ENCODE data around the gene ROPN1L. TPM values are rescaled to one million over a fixed set of nuclear protein-coding genes. Genes with fewer than 3 reads are reported as not detected.

Gene ROPN1L
- total RNA-seq, 1 donor from 2014 or later, result 1.9 TPM

DNA sequence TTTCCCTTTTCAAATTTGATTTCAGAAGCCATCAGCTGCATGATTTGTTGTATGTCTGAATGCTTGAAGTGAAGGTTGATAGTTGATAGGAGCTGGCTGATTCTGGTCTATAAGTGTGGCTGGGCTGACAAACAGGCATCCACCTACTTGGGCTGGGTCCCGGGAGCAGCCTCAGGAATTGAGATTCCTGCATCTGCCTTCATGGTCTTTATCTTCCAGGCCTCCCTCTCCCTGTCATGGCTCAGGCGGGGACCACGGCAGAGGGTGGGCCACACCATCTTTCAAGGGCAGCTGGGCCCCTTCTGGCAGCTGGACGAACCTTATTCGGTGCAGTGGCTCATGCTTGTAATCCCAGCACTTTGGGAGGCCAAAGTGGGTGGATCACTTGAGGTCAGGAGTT lies 55.9 kb downstream of the ROPN1L start:
- DNase-seq (no peak), ATAC-seq (no peak)
- Histone ChIP-seq H3K9me3 (peaks cover 7% of the 10 kb centered on the region), H3K27ac (no peak overlapping the region), H3K4me3 (no peak overlapping the region), H3K36me3 (no peaks in the 10 kb centered on the region), H3K4me1 (no peaks in the 10 kb centered on the region), H3K27me3 (no peaks in the 10 kb centered on the region)
- intact Hi-C loops (cut with DNase I), result no loop called here
- TF ChIP-seq, protein P1, sequence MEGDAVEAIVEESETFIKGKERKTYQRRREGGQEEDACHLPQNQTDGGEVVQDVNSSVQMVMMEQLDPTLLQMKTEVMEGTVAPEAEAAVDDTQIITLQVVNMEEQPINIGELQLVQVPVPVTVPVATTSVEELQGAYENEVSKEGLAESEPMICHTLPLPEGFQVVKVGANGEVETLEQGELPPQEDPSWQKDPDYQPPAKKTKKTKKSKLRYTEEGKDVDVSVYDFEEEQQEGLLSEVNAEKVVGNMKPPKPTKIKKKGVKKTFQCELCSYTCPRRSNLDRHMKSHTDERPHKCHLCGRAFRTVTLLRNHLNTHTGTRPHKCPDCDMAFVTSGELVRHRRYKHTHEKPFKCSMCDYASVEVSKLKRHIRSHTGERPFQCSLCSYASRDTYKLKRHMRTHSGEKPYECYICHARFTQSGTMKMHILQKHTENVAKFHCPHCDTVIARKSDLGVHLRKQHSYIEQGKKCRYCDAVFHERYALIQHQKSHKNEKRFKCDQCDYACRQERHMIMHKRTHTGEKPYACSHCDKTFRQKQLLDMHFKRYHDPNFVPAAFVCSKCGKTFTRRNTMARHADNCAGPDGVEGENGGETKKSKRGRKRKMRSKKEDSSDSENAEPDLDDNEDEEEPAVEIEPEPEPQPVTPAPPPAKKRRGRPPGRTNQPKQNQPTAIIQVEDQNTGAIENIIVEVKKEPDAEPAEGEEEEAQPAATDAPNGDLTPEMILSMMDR (IDR thresholded peaks at IDR 0.05), result no peak

DNA sequence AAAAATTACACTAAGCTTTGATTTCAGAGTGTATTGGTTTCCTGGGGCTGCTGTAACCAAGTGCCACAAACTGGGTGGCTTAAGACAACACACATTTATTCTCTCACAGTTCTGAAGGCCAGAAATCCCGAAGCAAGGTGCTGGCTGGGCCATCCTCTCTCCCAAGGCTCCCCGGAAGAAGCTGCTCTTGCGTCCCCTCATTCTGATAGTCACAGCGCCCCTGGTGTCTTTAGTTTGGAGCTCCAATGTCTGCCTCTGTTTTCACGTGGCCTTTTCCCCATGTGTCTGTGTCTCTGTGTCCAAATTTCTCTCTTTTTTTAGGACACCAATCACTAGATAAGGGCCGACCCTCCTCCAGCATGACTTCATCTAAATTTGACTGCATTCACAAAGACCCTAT lies 56.7 kb downstream of the ROPN1L start:
- no peak for DNase-seq
- Histone ChIP-seq H3K4me1 (no peaks in the 10 kb centered on the region), H3K27ac (no peak overlapping the region), H3K9me3 (peaks cover 7% of the 10 kb centered on the region), H3K4me3 (no peak overlapping the region), H3K27me3 (no peaks in the 10 kb centered on the region), H3K36me3 (no peaks in the 10 kb centered on the region)
- no peak for ATAC-seq
- intact Hi-C loops (cut with DNase I), result no loop called here
- TF ChIP-seq, protein P1 (IDR thresholded peaks at IDR 0.05), result no peak

DNA sequence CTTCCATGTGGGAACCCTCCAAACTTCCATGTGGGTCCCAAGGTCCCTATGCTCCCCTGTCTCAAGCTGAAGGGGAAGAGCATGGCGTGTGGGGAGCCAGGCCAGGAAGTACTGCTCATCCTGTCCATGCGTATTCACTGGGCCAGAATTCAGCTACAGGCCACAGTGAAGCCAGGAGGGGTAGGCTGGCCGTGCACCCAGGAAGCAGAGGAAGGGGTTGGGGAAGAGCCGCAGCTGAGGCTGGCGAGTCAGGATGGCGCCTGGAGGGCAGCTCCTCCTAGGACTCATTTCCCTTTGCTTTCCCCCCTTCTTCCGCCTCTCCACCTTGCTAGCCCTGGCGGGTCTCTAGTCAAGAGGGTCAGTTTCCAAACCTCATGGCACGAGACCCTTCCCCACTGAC lies 57.4 kb downstream of the ROPN1L start:
- no peaks in the 10 kb centered on the region for H3K36me3 ChIP-seq
- ATAC-seq, result no peak
- peaks cover 7% of the 10 kb centered on the region for H3K9me3 ChIP-seq
- H3K27me3 ChIP-seq, result no peaks in the 10 kb centered on the region
- no peak overlapping the region for H3K4me3 ChIP-seq
- intact Hi-C loops (cut with DNase I), result no loop called here
- DNase-seq, result no peak
- H3K27ac ChIP-seq, result no peak overlapping the region
- TF ChIP-seq, protein P1 (IDR thresholded peaks at IDR 0.05), result no peak
- H3K4me1 ChIP-seq, result no peaks in the 10 kb centered on the region

DNA sequence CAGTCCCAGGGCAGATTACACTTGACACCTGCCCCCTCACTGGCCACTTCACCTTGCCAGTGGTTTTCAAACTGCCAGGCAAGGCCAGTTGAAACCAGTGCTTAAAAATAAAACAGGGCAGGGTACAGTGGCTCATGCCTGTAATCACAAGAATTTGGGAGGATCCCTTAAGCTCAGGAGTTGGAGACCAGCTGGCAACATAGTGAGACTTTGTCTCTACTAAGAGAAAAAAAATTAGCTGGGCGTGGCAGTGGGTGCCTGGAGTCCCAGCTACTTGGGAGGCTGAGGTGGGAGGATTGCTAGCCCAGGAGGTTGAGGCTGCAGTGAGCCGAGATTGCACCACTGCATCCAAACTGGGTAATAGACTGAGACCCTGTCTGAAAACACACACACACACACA lies 58.1 kb downstream of the ROPN1L start:
- no peak for ATAC-seq
- no peak overlapping the region for H3K4me3 ChIP-seq
- H3K27me3 ChIP-seq, result no peaks in the 10 kb centered on the region
- intact Hi-C loops (cut with DNase I), result no loop called here
- no peaks in the 10 kb centered on the region for H3K36me3 ChIP-seq
- TF ChIP-seq, protein P1 (IDR thresholded peaks at IDR 0.05), result no peak
- no peak overlapping the region for H3K27ac ChIP-seq
- no peaks in the 10 kb centered on the region for H3K4me1 ChIP-seq
- H3K9me3 ChIP-seq, result peaks cover 2% of the 10 kb centered on the region
- no peak for DNase-seq

DNA sequence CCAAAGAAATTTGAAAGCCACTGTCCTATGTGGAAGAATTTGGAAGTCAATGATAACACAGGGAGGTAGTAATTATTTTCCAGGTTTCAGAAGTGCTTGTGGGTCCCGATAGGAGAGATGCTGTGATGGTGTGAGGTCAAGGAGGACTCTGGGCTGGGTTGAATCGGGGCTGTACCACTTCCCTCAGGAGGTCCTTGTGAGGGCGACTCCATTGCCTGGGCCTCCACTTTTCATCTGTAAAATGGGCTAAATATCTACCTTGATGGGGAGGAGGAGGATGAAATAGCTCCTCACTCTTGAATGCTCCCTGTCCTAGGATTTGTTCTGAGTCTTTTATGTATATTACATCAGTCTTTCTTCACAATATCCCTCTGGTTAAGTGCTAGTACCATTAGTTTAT lies 59.0 kb downstream of the ROPN1L start:
- DNase-seq (no peak), ATAC-seq (no peak)
- no peaks in the 10 kb centered on the region for H3K36me3 ChIP-seq
- H3K27ac ChIP-seq, result no peak overlapping the region
- no peak overlapping the region for H3K4me3 ChIP-seq
- no peaks in the 10 kb centered on the region for H3K9me3 ChIP-seq
- intact Hi-C loops (cut with DNase I), result no loop called here
- no peaks in the 10 kb centered on the region for H3K27me3 ChIP-seq
- H3K4me1 ChIP-seq, result no peaks in the 10 kb centered on the region
- TF ChIP-seq, protein P1 (IDR thresholded peaks at IDR 0.05), result no peak

DNA sequence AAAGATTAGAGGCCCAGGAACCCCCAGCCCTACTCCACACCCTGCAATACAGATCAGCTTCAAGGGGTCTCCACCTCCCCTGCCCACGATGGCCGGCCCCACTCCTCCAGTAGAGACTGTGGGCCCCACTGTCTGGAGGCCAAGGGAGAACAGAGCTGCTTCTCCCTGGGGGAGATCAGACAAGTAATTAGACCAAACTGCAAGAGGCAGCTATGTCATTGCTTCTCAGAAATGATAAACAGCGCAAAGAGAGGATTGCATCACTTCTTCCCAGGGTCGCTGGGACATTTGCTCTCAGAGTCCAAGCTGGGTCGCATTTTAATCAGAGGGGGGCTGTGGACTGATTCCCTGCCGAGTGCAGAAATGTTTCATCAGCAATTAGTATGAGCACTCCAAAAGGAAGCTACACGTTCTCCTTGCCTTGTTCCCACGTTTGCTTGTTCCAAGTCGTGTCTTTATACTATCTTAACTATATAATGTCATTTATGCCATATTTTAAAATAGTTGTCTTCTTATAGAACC lies 59.9 kb downstream of the ROPN1L start:
- Histone ChIP-seq H3K4me3 (no peak overlapping the region), H3K27ac (no peak overlapping the region), H3K4me1 (no peaks in the 10 kb centered on the region), H3K27me3 (no peaks in the 10 kb centered on the region), H3K36me3 (no peaks in the 10 kb centered on the region), H3K9me3 (no peaks in the 10 kb centered on the region)
- intact Hi-C loops (cut with DNase I), result no loop called here
- TF ChIP-seq, protein P1 (IDR thresholded peaks at IDR 0.05), result no peak
- ATAC-seq (no peak), DNase-seq (no peak)

Data from upper lobe of right lung (tissue), 1 donor.